GM21360 (cell line): ENCODE results near the gene TMEM221.

Experiments used
- ATAC-seq: cut with Tn5 transposase; IDR thresholded peaks from one replicate; pipeline ENCODE4 v1.9.1; 2021; ENCODE audit warnings: mild to moderate bottlenecking, moderate library complexity; ENCODE audit not compliant: unreplicated experiment

TMEM221 gene

DNA sequence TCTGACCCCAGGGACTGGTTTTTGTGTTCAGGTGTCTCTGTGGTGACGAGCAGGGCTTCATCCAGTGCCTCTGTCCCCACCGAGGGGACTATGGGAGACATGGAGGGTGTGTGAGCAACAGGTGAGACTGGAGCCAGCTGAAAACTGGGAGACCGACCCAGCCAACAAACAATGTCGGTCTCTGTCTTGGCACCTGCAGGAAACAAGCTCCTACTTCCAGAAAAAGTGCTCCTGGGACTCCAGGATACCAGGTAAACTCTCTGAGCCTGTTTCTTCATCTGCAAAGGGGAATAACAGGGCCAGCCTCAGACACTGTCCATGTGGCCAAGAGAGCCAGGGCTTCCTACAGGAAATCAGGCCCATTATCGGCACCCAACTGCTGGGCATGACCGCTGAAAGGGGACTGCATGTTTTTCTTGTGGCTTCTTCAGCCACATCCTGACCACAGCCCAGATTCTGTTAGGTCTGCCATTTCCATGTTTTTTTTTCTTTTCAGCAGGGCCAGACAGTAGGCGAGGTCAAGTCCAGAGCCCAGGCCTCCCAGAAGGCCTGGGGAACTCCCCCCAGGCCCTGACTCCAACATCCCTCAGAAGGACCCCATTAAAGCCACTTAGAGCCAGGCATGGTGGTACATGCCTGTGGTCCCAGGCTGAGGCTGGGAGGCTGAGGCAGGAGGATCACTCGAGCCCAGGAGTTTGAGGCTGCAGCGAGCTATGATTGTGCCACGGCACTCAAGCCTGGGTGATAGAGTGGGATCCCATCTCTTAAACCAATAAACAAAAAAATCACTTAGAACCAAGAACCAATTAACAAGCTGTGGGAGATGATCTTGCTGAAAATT lies 42.2 kb downstream of the TMEM221 start:
- peak; percentile 14 for ATAC-seq

DNA sequence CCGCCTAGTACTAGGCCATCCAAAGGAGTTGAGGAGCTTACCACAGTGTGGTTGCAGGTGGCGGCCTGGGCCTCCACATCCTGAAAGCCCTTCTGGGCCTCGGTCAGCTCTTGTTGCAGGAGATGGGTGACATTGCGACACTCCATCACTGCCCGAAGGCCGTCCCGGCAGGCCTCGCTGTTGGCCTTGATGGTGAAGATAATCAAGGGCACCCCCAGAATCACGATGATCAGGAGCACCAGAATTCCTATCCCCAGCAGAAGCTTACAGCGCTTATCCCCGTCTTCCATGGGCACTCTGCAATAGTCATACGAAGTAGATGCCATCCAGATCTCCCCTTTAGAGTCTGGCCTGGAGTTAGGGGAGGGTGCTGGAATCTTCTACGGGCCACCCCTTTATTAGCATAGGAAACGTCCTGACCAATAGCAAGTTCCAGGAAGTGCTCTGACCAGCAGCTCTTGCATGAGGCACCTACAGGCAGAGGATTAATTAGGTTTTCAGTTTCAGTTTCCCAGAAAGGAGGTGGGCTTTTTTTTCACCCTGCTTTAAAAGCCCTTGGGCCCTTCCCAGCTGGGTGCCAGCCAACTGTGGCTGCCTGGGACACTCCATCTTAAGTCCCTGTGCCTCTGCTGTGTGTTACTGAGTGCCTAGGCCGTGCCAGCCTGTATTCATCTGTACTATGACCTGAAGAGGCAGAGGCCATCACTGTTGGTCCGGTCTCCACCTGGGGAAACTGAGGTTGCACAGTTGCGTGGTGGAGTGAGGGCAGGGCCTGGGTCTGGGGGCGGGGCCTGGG lies 43.0 kb downstream of the TMEM221 start, which contains the start of gene BST2:
Gene BST2 (minus strand): TSS at position 381 of the 796 bp plus-strand sequence. CDS start 55 bp downstream, at position 326.
- peak; percentile 70 for ATAC-seq

DNA sequence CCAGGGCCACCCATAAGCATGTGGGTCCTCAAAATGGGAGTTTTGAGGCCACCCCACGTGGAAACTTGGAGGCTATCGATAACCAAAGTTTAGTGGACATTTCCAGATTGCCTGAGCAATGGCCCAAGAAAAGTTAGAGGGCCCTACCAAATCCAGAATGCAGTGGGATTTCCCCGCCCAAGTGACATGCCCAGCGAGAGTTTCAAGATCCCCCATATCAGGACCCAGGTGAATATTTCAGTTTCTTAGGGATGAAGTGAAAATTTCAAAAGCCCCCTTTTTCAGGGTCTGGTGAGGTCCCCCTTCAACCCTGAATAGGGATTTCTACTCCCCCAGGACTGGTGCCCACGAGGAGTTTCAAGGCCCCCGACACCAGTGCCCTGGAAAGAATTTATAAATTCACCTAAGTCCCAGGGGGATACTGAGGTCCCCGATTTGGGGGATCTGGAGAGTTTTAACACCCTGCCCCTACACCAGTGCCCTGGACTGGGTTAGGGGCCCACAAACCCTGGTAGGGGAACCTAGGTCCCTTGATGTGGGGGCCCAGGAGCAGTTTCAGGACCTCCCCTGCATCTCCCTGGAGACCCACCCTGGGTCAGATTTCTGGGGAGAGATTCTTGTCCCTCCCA lies 43.7 kb downstream of the TMEM221 start:
- peak; percentile 21 for ATAC-seq

DNA sequence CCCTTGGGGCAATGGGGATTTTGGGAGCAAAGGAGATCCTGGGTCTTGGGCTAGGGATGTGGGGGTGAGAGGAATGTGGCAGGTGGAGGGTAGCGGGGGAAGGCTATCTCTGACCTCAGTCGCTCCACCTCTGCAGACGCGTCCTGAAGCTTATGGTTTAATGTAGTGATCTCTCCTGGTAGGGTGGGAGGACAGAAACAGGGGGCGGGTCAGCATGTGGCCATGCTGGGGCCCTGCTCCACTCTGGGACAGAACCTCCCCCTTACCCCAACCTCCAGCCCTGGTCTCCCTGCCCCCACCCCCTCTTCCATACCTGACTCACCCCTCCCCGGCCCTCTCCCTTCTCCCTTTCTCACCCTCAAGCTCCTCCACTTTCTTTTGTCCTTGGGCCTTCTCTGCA lies 44.5 kb downstream of the TMEM221 start:
- ATAC-seq = no peak

DNA sequence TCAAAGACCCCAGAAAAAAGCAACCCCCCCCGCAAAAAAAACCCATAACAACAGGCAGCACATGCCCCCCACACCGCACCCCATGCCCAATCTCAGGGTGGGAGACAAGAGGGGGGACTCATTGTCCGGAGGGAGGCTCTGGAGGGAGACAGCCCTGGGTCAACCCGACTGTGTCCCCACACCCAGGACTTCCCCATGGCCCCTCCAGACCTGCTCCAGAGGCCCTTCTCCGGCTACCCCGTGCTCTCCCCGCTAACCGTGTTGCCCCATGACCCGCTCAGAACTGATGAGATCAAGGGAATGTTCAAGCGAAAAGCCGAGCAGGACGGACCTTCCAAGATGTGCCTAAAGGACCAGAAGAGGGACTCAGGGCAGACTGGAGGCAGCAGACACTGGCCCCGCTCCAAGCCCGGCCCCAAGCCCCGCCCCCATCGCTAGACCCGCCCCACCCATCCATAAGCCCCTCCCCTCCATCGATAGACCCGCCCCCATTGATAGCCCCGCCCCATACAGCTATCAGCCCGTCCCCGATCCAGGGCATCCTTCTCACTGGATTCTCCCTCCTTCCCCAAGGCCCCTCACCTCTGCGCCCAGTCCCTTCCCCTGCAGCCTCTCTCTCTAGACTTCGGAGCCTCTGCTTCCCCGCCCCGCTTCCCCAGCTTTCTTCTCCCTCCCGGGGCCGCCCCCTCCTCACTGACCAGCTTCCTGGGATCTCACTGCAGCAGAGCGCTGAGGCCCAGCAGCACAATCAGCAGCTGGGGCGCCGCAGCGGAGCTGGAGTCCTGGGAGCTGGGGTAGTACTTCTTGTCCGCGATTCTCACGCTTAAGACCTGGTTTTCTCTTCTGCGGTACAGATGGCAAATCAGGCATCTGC lies 45.2 kb downstream of the TMEM221 start:
- ATAC-seq = no peak

DNA sequence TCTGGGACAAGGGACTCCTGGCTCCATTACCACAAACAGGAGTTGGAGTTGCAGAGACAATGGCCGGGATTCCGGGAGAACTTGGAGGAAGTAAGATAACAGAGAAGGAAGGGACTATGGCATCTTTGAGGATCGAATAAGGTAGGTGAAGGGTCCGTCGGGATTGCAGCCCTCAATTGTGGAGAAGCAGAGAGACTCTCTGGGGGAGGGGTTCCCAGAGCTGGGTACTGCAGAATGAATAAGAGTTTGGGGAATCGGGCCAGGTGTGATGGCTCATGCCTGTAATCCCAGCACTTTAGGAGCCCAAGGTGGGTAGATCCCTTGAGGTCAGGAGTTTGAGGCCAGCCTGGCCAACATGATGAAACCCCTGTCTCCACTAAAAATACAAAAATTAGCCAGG lies 46.8 kb downstream of the TMEM221 start:
- ATAC-seq = no peak

DNA sequence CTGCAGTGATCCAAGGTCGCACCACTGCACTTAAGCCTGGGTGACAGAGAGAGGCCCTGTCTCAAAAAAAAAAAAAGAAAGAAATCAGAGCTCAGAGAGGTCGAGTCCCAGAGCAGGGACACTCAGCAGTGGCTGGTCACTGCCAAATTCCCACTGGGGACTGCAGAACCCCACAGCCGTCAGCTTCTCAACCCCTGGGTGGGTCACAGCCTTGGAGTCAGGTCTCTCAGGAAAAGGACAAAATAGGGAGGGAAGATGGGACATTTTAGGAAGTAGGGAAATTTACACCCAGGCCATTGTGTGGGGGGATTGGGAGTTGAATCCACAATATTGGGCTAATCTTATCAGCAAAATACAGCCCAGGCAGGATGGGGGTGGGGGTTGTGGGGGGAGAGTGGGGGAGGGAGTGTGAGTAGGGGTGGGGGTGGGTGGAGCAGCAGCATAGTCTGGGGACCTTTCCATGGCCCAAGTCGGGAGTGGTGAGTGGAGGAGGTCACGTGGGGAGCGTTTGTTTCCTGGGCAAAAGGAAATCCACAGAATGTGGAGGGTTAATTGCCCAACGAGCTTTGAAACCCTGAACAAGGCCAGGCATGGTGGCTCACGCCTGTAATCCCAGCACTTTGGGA lies 49.5 kb downstream of the TMEM221 start:
- ATAC-seq = no peak

DNA sequence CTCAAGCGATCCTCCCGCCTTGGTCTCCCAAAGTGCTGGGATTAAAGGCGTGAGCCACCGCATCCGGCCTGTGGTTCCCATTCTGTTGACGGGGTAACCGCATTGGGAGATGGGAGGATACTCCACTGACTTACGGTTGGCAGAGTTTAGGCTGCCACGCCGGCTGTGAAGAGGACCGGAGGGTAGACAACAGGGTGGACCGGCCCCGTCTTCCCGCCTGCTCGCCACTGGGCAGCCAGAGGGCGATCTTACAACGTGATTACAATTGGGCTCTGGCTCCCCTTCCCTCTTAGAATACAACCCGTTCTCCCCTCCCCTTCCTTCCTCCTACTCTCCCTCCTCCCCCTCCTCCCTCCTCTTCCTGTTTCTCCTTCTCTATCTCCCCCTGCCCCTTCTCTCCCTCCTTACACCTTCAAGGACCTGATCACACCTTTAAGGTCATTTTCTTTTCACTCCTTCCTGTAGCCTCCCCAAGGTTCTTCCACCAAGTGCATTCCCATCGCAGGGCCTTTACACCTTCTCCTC lies 53.5 kb downstream of the TMEM221 start:
- ATAC-seq = no peak

DNA sequence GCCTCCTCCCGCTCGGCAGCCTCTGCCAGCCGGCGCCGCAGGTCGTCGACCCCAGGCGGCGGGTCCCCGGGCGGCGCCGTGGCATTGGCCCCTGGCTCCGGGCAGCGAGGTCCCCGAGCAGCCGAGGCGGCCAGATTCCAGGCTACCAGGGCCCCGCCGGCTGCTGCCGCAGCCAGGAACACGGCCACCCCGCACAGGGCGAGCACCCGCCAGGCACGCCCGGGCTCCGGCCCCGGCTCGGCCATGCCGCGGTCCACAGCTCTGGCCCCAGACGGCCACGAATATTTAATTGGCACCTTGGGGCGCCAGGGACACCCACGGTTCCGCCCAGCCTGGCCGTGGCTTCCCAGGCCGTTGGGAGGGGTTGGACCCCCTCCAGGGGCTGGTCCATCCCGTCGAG lies 54.6 kb downstream of the TMEM221 start, which contains the start of gene CCDC194:
Gene CCDC194 (minus strand): TSS at position 283 of the 400 bp plus-strand sequence. CDS start 38 bp downstream, at position 245.
- no peak for ATAC-seq

DNA sequence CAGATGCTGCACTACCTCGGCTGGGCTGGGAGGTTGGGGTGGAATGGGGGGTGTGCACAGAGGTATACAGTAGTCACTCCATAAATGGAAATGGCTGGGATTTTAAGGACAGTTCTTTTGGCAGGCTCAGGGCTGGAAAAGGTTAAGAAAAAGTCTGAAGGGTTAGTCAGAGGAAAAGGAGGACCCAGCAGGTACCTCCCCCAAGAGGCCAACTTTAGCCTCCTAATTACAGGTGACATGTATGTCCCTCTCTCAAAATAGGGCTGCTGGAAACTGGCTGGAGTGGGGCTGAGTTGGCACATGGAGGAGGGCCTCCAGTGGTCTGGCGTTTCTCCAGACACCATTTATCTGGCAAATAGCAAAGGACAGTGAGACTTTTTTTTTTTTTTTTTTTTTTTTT lies 55.5 kb downstream of the TMEM221 start:
- no peak for ATAC-seq

DNA sequence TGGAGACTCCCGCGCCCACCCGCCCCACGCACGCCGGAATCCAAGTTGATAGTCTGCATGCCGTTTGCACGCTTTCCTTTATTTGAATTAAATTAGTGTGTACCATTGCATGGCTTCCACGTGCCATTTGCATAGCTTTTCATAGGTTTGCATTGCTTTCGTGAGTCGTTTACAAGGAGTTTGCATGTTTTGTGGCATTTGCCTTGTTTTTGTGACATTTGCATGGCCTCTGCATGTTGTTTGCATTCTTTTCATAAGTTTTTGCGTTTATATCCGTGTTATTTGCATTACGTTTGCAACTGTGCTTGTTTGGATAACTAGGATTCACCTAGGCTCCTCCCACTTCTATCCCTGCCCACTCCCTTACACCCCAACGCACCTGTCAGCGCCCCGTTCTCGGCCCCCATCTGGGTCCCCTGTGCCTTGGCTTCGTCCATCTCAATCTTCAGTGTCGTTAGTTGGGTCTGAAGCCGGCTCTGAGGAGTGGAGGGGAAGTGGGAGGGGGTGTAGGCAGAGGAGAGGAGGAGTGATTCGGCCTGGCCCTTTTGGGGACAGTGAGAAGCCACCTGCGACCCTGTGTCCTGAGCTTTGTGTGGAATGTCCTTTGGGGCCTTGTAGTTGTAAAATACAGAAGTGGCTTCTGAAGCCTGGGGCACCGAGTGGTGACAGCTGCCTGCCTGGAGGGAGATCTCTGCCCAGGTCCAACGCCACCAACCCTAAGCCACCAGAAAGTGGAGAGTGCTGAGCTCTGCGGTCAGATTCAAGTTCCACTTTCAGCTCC lies 56.9 kb downstream of the TMEM221 start:
- peak; percentile 14 for ATAC-seq

DNA sequence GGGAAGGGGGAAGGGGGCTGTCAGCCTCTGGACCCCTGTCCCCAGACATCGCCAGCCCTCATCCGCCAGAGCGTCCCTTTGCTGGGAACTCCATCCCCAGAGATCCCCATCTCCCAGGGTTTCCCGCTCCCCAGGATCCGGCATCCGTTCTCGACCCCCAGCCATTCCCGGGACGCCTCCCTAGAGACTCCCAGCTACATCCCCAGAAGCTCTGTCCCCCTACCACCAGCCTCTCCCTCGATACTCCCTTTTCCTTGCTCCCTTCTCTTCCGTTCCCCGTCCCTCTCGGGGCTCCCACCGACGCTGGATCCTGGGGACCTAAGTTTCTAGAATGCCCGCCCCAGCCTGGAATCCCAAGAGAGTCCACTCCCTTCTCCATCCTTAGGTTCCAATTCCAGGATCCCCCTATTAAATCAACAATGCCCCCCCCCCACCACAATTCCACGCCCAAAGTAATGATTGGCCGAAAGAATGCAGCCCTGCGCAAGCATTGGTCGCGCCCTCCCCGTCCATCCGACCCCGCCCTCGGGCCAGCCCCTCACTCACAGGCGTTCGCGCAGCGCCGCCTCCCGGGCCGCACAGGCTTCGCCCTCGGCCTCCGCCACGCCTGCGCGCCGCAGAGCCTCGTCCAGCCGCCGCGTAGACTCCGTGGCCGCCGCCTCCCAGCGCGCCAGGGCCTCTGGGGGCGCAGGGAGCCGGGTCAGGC lies 57.6 kb downstream of the TMEM221 start:
- ATAC-seq = peak; percentile 88

DNA sequence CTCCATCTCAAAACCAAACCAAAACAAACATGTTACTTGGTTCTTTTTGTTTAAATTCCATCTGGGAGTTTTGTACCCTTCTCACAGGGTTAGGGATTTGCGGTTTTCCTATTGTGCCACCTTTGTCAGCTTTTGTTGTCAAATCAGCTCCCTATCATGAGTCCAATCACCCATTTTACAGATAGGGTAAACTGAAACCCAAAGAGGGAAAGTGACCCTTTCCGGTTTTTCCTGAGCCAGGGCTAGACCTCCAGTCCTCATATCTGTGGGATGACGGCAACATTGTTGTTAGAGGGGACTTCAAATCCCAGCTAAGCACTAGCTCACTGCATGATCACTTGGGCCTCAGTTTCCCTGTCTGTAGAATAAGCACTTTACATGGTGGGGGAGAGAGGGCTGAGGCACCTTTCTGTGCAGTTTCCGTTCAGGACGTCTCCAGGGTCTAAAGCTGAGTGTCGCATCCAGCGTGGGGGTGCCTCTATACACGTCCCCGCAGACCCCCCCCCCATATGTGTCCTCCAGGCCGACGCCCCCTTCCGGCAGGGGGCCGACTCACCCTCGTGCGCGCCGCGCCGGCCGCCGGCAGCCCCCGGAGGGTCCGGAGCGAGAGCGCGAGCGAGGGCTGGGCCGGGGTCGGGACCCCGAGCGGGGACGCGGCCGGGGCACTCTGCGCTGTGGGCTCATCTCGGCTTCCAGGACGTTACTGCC lies 58.4 kb downstream of the TMEM221 start:
- no peak for ATAC-seq

DNA sequence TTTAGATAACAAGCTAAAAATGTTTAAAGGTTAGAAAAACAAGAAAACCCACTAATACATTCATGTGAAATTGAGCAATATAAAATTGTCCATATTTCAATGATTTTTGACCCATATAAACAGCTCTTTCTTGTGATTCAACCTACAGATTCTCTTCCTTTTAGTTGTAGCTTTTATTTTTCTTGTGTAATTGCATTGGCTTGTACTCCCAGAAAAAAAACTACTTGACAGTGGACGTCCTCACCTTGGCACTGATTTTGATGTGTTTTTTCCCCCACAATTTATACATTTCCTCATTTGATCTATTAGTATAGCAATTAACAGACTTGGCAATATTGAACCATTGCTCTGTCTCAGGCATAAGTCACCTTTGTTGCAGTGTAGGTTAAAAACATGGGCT lies 59.2 kb downstream of the TMEM221 start:
- no peak for ATAC-seq

DNA sequence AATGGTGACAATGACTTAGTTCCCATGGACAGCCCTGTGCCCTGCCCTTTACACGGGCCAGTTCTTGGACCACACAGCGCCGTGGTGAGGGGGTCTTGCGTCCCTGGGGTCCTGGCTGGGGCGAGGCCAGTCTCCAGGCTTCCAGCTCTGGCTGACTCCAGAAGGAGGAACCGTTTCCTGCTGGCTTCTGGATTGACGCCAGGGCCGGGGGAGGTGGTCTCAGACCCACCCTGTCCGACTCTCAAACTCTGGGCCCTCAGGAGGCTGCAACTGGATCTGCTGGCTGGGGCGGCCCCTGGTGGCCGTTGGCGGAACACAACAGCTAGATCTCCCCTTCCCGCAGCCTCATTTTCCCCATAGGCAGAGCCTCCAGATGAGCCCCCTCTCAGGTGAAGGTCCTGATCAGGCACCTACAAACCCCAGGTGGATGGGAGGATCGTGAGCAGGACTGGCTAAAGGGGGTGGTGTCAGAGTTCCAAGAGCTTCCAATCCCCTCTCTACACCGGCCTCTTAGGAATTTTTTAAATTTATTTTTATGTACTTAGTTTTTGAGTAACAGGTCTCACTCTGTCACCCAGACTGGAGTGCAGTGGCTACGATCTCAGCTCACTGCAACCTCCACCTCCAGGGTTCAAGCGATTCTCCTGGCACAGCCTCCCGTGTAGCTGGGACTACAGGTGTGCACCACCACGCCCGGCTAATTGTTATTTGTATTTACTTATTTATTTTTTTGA lies 62.4 kb downstream of the TMEM221 start:
- ATAC-seq = no peak
